Measurements from ENCODE around the gene BRAF. TPM values are rescaled to one million over a fixed set of nuclear protein-coding genes. Genes with fewer than 3 reads are reported as not detected.

The BRAF gene
- polyA plus RNA-seq, 1 experiment, result 8.9 TPM

DNA sequence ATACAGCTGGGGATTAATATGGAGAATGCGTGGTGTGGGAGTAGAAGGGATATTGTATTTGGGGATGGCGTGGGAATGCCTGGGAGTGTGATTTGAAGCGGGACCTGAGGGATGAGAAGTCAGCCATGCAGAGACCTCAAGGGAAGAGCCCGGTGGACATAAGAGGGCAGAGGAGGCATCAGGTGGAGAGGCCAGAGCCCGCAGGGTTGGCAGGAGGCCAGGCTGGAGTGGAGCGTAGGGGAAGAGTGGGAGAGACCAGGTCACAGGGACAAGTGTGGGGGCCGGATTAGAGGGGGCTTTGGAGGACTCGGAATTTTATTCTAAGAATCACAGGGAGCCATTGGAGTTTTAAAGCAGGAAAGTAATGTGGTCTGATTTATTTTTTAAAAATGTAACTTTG, 226.3 kb downstream of the BRAF start:
- POLR2A ChIA-PET, result no interaction called here
- H3K36me3 ChIP-seq (ENCODE audit: control insufficient read depth, insufficient read depth, low read length), result peaks cover 4% of the 10 kb centered on the region
- TF ChIP-seq, protein P1, sequence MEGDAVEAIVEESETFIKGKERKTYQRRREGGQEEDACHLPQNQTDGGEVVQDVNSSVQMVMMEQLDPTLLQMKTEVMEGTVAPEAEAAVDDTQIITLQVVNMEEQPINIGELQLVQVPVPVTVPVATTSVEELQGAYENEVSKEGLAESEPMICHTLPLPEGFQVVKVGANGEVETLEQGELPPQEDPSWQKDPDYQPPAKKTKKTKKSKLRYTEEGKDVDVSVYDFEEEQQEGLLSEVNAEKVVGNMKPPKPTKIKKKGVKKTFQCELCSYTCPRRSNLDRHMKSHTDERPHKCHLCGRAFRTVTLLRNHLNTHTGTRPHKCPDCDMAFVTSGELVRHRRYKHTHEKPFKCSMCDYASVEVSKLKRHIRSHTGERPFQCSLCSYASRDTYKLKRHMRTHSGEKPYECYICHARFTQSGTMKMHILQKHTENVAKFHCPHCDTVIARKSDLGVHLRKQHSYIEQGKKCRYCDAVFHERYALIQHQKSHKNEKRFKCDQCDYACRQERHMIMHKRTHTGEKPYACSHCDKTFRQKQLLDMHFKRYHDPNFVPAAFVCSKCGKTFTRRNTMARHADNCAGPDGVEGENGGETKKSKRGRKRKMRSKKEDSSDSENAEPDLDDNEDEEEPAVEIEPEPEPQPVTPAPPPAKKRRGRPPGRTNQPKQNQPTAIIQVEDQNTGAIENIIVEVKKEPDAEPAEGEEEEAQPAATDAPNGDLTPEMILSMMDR (IDR thresholded peaks at IDR 0.05; ENCODE audit: insufficient read depth, low read depth, low read length), result no peak
- no peak for DNase-seq (ENCODE audit: low read depth)
- no peak overlapping the region for H3K4me3 ChIP-seq (ENCODE audit: low read depth, low read length)
- no peaks in the 10 kb centered on the region for H3K27me3 ChIP-seq (ENCODE audit: control insufficient read depth, insufficient read depth, low read length)
- CTCF ChIA-PET, result interaction anchor here (0.6 kb wide), 1 partner anchor 10 kb away, joined by 3 read pairs; no protein-coding TSS in a partner anchor

GRCh38 chr7:140697447-140698143, 227.1 kb downstream of the BRAF start:
- Histone ChIP-seq H3K36me3 (ENCODE audit: control insufficient read depth, insufficient read depth, low read length) (peaks cover 4% of the 10 kb centered on the region), H3K4me3 (ENCODE audit: low read depth, low read length) (peak overlapping the region; percentile 95), H3K27me3 (ENCODE audit: control insufficient read depth, insufficient read depth, low read length) (no peaks in the 10 kb centered on the region)
- CTCF ChIA-PET, result no interaction called here
- POLR2A ChIA-PET, result no interaction called here
- TF ChIP-seq, protein P1 (IDR thresholded peaks at IDR 0.05; ENCODE audit: insufficient read depth, low read depth, low read length), result no peak
- DNase-seq (ENCODE audit: low read depth), result no peak

DNA sequence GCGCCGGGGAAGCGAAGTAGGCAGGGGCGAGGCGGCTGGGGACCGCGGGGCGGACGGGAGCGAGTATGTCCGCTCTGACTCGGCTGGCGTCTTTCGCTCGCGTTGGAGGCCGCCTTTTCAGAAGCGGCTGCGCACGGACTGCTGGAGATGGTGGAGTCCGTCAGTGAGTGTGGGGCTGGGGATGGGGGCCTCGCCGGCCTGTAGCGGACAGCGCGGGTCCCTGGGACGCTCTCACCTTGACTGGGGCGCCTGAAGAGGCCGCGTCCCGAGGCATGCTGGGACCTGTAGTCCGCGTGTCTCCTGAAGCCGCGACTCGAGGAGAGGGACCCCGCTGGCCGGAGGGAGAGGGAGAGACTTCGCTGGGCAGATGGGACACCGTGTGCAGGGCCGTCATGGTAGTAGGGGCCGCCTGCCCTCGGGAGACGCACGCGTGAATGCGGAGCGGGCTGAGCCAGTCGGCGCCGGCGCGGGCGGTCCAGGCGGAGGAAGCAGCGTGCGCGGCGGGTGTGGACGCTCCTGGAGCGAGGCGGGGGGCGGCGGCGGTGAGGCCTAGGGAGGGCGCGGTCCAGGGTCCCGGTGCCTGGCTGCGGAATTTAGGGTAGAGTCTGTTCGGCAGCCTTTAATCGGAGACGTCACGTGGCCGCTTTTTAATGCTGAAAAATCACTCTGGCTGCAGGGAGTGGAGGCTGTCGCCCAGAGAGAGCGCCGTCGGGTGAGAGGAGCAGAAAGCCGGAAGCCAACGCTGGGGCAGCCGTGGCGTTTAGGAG, 227.9 kb downstream of the BRAF start, which contains the start of gene NDUFB2:
Gene NDUFB2 (plus strand): TSS at position 29 of the 767 bp plus-strand sequence. CDS start 37 bp downstream, at position 66.
- ChIA-PET CTCF (no interaction called here), POLR2A (interaction anchor here (0.7 kb wide), 1 partner anchor 300 kb away, joined by 3 read pairs; no protein-coding TSS in a partner anchor)
- Histone ChIP-seq H3K36me3 (ENCODE audit: control insufficient read depth, insufficient read depth, low read length) (peaks cover 4% of the 10 kb centered on the region), H3K4me3 (ENCODE audit: low read depth, low read length) (peak within 1 kb of the TSS; percentile 95), H3K27me3 (ENCODE audit: control insufficient read depth, insufficient read depth, low read length) (no peaks in the 10 kb centered on the region)
- peak; percentile 35 for DNase-seq (ENCODE audit: low read depth)
- TF ChIP-seq, protein P1 (IDR thresholded peaks at IDR 0.05; ENCODE audit: insufficient read depth, low read depth, low read length), result no peak

DNA sequence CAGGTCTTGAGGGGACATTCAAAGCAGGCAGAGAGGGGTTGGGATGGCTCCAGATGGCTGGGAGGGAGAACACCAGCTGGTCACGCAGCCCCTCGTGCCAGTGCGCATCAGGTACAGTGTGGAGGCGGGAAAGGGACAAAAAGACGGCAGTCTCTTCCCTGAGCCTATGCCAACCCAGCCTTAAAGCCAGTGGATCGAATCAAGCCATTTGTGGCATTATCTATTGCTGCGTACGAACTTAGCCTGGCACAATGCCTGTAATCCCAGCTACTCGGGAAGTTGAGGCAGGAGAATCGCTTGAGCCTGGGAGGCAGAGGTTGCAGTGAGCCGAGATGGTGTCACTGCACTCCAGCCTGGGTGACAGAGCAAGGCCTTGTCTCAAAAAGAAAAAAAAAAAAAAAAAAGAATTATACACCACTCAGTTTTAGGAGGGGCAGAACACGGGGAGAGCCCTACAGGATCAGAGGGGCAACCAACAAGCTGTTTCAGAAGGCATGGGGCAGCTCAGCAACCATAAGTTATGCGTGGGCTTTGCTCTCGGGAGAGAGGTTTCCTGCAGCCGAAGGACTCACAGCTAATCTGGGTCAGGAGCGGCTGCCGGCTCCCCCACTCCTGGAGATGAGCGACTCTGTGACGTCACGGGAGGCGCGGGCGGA, 228.6 kb downstream of the BRAF start:
- TF ChIP-seq, protein P1 (IDR thresholded peaks at IDR 0.05; ENCODE audit: insufficient read depth, low read depth, low read length), result no peak
- ChIA-PET CTCF (no interaction called here), POLR2A (interaction anchor here (0.6 to 0.7 kb wide), 3 partner anchors 21 to 922 kb away, joined by 3 read pairs; no protein-coding TSS in a partner anchor)
- peaks cover 4% of the 10 kb centered on the region for H3K36me3 ChIP-seq (ENCODE audit: control insufficient read depth, insufficient read depth, low read length)
- H3K4me3 ChIP-seq (ENCODE audit: low read depth, low read length), result peak overlapping the region; percentile 95
- H3K27me3 ChIP-seq (ENCODE audit: control insufficient read depth, insufficient read depth, low read length), result no peaks in the 10 kb centered on the region
- DNase-seq (ENCODE audit: low read depth), result peak; percentile 38

DNA sequence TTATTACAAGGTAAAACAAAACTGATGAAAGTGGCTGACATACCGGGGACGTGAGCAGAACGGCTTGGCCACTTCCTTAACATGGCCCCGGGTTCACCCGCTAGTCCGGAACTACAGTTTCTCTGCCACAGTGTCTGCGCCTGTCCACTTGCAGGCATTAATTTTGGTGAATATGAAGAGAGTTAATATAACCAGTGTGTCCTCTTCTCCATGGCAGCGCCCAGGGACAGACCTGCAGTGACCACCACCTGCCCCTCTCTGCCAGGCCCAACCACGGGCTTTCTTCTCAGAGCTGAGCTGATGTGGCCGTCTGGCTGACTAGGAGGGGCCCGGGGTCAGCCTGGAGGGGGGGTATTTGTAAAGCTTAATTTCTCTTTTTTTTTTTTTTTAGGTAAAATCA, 229.3 kb downstream of the BRAF start:
- Histone ChIP-seq H3K27me3 (ENCODE audit: control insufficient read depth, insufficient read depth, low read length) (no peaks in the 10 kb centered on the region), H3K4me3 (ENCODE audit: low read depth, low read length) (no peak overlapping the region), H3K36me3 (ENCODE audit: control insufficient read depth, insufficient read depth, low read length) (peaks cover 4% of the 10 kb centered on the region)
- TF ChIP-seq, protein P1 (IDR thresholded peaks at IDR 0.05; ENCODE audit: insufficient read depth, low read depth, low read length), result no peak
- no peak for DNase-seq (ENCODE audit: low read depth)
- POLR2A ChIA-PET, result no interaction called here
- CTCF ChIA-PET, result interaction anchor here (1.3 kb wide), 1 partner anchor 21 kb away, joined by 3 read pairs; no protein-coding TSS in a partner anchor
